Retina (tissue), 1 donor: ENCODE data around the gene SAXO1.
"Not testable (repeated sequence)": the region's sequence is repeated elsewhere in the genome, so short reads cannot be mapped to it uniquely, and the experiment has no call there.

ENCODE experiments used
- DNase-seq: peaks from one replicate; pipeline ENCODE4 v3.0.0-alpha.2; 2016

The SAXO1 gene

GRCh38 chr9:18969128-18969527 lies 63.9 kb downstream of the SAXO1 start:
- no peak for DNase-seq

- no peak for DNase-seq
Observed at GRCh38 chr9:18955626-18956025, 77.4 kb downstream of the SAXO1 start.

GRCh38 chr9:18951936-18952335 lies 81.1 kb downstream of the SAXO1 start:
- DNase-seq: no peak

GRCh38 chr9:18947892-18948339 lies 85.1 kb downstream of the SAXO1 start:
- no peak for DNase-seq

GRCh38 chr9:18942801-18943200 lies 90.2 kb downstream of the SAXO1 start:
- no peak for DNase-seq

GRCh38 chr9:18941060-18941740 lies 91.8 kb downstream of the SAXO1 start:
- DNase-seq: no peak

- DNase-seq: no peak
Observed at GRCh38 chr9:18939943-18940342, 93.1 kb downstream of the SAXO1 start.

- DNase-seq: no peak
Observed at GRCh38 chr9:18936094-18936871, 96.7 kb downstream of the SAXO1 start.

GRCh38 chr9:18935541-18935940 lies 97.5 kb downstream of the SAXO1 start:
- DNase-seq: no peak

- DNase-seq: not testable (repeated sequence)
Observed at GRCh38 chr9:18930611-18931010, 102.4 kb downstream of the SAXO1 start.

- DNase-seq: no peak
Observed at GRCh38 chr9:18928711-18929110, 104.3 kb downstream of the SAXO1 start.

GRCh38 chr9:18926513-18926912 lies 106.5 kb downstream of the SAXO1 start:
- no peak for DNase-seq

GRCh38 chr9:18925880-18926279 lies 107.1 kb downstream of the SAXO1 start:
- DNase-seq: no peak

GRCh38 chr9:18923671-18924430 lies 109.2 kb downstream of the SAXO1 start:
- DNase-seq: no peak

GRCh38 chr9:18923167-18923566 lies 109.8 kb downstream of the SAXO1 start:
- no peak for DNase-seq

- no peak for DNase-seq
Observed at GRCh38 chr9:18922161-18922885, 110.7 kb downstream of the SAXO1 start.

- DNase-seq: no peak
Observed at GRCh38 chr9:18921366-18922075, 111.5 kb downstream of the SAXO1 start.

GRCh38 chr9:18920141-18921084 lies 112.6 kb downstream of the SAXO1 start:
- DNase-seq: no peak

- DNase-seq: no peak
Observed at GRCh38 chr9:18911714-18912342, 121.2 kb downstream of the SAXO1 start.

GRCh38 chr9:18910916-18911315 lies 122.1 kb downstream of the SAXO1 start:
- DNase-seq: no peak

- no peak for DNase-seq
Observed at GRCh38 chr9:18910435-18910834, 122.6 kb downstream of the SAXO1 start.
